ENCODE results near the gene RASL10A. TPM values are rescaled to one million over a fixed set of nuclear protein-coding genes. Genes with fewer than 3 reads are reported as not detected.

RASL10A gene
- total and polyA plus RNA-seq, 7 donors: 0.32 to 3.3 (median 0.80) TPM

- Histone ChIP-seq H3K27me3 (ENCODE audit: insufficient read depth in 3 of 3, low read length in 2 of 3) (no peaks in the 10 kb centered on the region), H3K4me1 (peaks cover 61% of the 10 kb centered on the region), H3K27ac (peak overlapping the region; percentile 12), H3K4me3 (no peak overlapping the region), H3K9me3 (no peaks in the 10 kb centered on the region), H3K36me3 (ENCODE audit: insufficient read depth in 1 of 2, low read depth in 1 of 2) (peaks cover 18 to 91% of the 10 kb centered on the region in 2 donors)
- ATAC-seq: peak in 1 of 4 donors; percentile 13
- TF ChIP-seq CTCF (IDR thresholded peaks at IDR 0.05): no peak
- 61 to 78% (median 67%) methylated on average over 3 of the region's 3 CpGs for WGBS, 3 donors
- intact Hi-C loops (cut with DNase I): no loop called here
- no peak for DNase-seq
Measured at GRCh38 chr22:29275819-29276565, 39.5 kb downstream of the RASL10A start.

GRCh38 chr22:29275167-29275566 lies 40.3 kb downstream of the RASL10A start:
- no peaks in the 10 kb centered on the region for H3K9me3 ChIP-seq
- peak overlapping the region; percentile 12 for H3K27ac ChIP-seq
- ATAC-seq (peak; percentile 54 to 83 (median 68)), DNase-seq (no peak)
- TF ChIP-seq CTCF (IDR thresholded peaks at IDR 0.05): no peak
- H3K27me3 ChIP-seq (ENCODE audit: insufficient read depth in 3 of 3, low read length in 2 of 3): no peaks in the 10 kb centered on the region
- peaks cover 69% of the 10 kb centered on the region for H3K4me1 ChIP-seq
- peaks cover 14 to 85% of the 10 kb centered on the region in 2 donors for H3K36me3 ChIP-seq (ENCODE audit: insufficient read depth in 1 of 2, low read depth in 1 of 2)
- intact Hi-C loops (cut with DNase I): no loop called here
- 19 to 31% (median 24%) methylated on average over 3 of the region's 3 CpGs for WGBS, 3 donors
- H3K4me3 ChIP-seq: no peak overlapping the region

GRCh38 chr22:29272624-29273023 lies 42.9 kb downstream of the RASL10A start:
- H3K4me1 ChIP-seq: peaks cover 66% of the 10 kb centered on the region
- H3K36me3 ChIP-seq (ENCODE audit: insufficient read depth in 1 of 2, low read depth in 1 of 2): peaks cover 6 to 63% of the 10 kb centered on the region in 2 donors
- DNase-seq (no peak), ATAC-seq (no peak)
- intact Hi-C loops (cut with DNase I): no loop called here
- 28 to 44% (median 34%) methylated on average over 2 of the region's 2 CpGs for WGBS, 3 donors
- no peak overlapping the region for H3K27ac ChIP-seq
- TF ChIP-seq CTCF (IDR thresholded peaks at IDR 0.05): no peak
- H3K9me3 ChIP-seq: no peaks in the 10 kb centered on the region
- no peak overlapping the region for H3K4me3 ChIP-seq
- H3K27me3 ChIP-seq (ENCODE audit: insufficient read depth in 3 of 3, low read length in 2 of 3): no peaks in the 10 kb centered on the region

- ATAC-seq (no peak), DNase-seq (no peak)
- peaks cover 6 to 45% of the 10 kb centered on the region in 2 donors for H3K36me3 ChIP-seq (ENCODE audit: insufficient read depth in 1 of 2, low read depth in 1 of 2)
- H3K27ac ChIP-seq: peak overlapping the region; percentile 44
- no peaks in the 10 kb centered on the region for H3K9me3 ChIP-seq
- H3K4me1 ChIP-seq: peaks cover 66% of the 10 kb centered on the region
- no peak for TF ChIP-seq CTCF (IDR thresholded peaks at IDR 0.05)
- intact Hi-C loops (cut with DNase I): no loop called here
- peak overlapping the region; percentile 94 for H3K4me3 ChIP-seq
- 8 to 20% (median 12%) methylated on average over 9 of the region's 9 CpGs for WGBS, 3 donors
- no peaks in the 10 kb centered on the region for H3K27me3 ChIP-seq (ENCODE audit: insufficient read depth in 3 of 3, low read length in 2 of 3)
Measured at GRCh38 chr22:29270475-29271271, 44.8 kb downstream of the RASL10A start.
